Measurements from ENCODE around the gene MED27. TPM values are rescaled to one million over a fixed set of nuclear protein-coding genes. Genes with fewer than 3 reads are reported as not detected.

Gene MED27
- total RNA-seq, 2 donors from 2014 or later: 29.8 to 37.0 TPM

GRCh38 chr9:131840220-131840619 lies 239.4 kb downstream of the MED27 start:
- WGBS, 2 experiments (ENCODE audit: insufficient coverage in 1 of 2, insufficient read length in 1 of 2): 91 to 96% methylated on average over 4 to 7 of the region's 8 CpGs

GRCh38 chr9:131839281-131840084 lies 240.2 kb downstream of the MED27 start:
- Mint-ChIP-seq H3K36me3 (ENCODE audit: low read depth) (no peaks in the 10 kb centered on the region), H3K4me3 (no peak overlapping the region), H3K4me1 (peaks cover 2% of the 10 kb centered on the region), H3K27me3 (ENCODE audit: insufficient read depth) (peaks cover 2% of the 10 kb centered on the region), H3K9me3 (no peaks in the 10 kb centered on the region), H3K27ac (no peak overlapping the region)
- WGBS, 2 experiments (ENCODE audit: insufficient coverage in 1 of 2, insufficient read length in 1 of 2): 94 to 97% methylated on average over 11 to 22 of the region's 22 CpGs
- H3K9ac ChIP-seq (ENCODE audit: extremely low read depth, low read length, poor library complexity, severe bottlenecking): no peak overlapping the region
- no peaks in the 10 kb centered on the region for H3K36me3 ChIP-seq (ENCODE audit: control insufficient read depth, insufficient read depth, low read length)
- H3K9me3 ChIP-seq (ENCODE audit: control insufficient read depth, low read length): no peaks in the 10 kb centered on the region
- H3K4me3 ChIP-seq (ENCODE audit: low read length): no peak overlapping the region
- no peaks in the 10 kb centered on the region for H3K4me1 ChIP-seq (ENCODE audit: control insufficient read depth, insufficient read depth, low read length)
- H3K27me3 ChIP-seq (ENCODE audit: control insufficient read depth, insufficient read depth, low read length, poor library complexity, severe bottlenecking): no peaks in the 10 kb centered on the region
- no peak for TF ChIP-seq CTCF (conservative IDR thresholded peaks at IDR 0.05)
- DNase-seq: no peak
- no peak overlapping the region for H3K27ac ChIP-seq (ENCODE audit: low read depth, low read length)

More at GRCh38 chr9:131840220-131840619, 239.4 kb downstream of the MED27 start:
- no peak overlapping the region for H3K4me3 ChIP-seq (ENCODE audit: low read length)
- Mint-ChIP-seq H3K27me3 (ENCODE audit: insufficient read depth) (peaks cover 1% of the 10 kb centered on the region), H3K9me3 (no peaks in the 10 kb centered on the region), H3K4me3 (no peak overlapping the region), H3K4me1 (peaks cover 2% of the 10 kb centered on the region), H3K27ac (no peak overlapping the region), H3K36me3 (ENCODE audit: low read depth) (no peaks in the 10 kb centered on the region)
- no peaks in the 10 kb centered on the region for H3K27me3 ChIP-seq (ENCODE audit: control insufficient read depth, insufficient read depth, low read length, poor library complexity, severe bottlenecking)
- no peak for TF ChIP-seq CTCF (conservative IDR thresholded peaks at IDR 0.05)
- no peaks in the 10 kb centered on the region for H3K9me3 ChIP-seq (ENCODE audit: control insufficient read depth, low read length)
- H3K9ac ChIP-seq (ENCODE audit: extremely low read depth, low read length, poor library complexity, severe bottlenecking): no peak overlapping the region
- no peak for DNase-seq
- H3K27ac ChIP-seq (ENCODE audit: low read depth, low read length): no peak overlapping the region
- no peaks in the 10 kb centered on the region for H3K36me3 ChIP-seq (ENCODE audit: control insufficient read depth, insufficient read depth, low read length)
- no peaks in the 10 kb centered on the region for H3K4me1 ChIP-seq (ENCODE audit: control insufficient read depth, insufficient read depth, low read length)

GRCh38 chr9:131838530-131839280 lies 241.0 kb downstream of the MED27 start:
- H3K27ac ChIP-seq (ENCODE audit: low read depth, low read length): no peak overlapping the region
- peak; percentile 38 for TF ChIP-seq CTCF (conservative IDR thresholded peaks at IDR 0.05)
- H3K27me3 Mint-ChIP-seq (ENCODE audit: insufficient read depth): peaks cover 5% of the 10 kb centered on the region
- no peak overlapping the region for H3K4me3 Mint-ChIP-seq
- no peak overlapping the region for H3K4me3 ChIP-seq (ENCODE audit: low read length)
- peaks cover 2% of the 10 kb centered on the region for H3K4me1 Mint-ChIP-seq
- H3K36me3 Mint-ChIP-seq (ENCODE audit: low read depth): no peaks in the 10 kb centered on the region
- peak; percentile 74 for DNase-seq
- WGBS, 2 experiments (ENCODE audit: insufficient coverage in 1 of 2, insufficient read length in 1 of 2): 80 to 83% methylated on average over 8 to 22 of the region's 22 CpGs
- H3K9ac ChIP-seq (ENCODE audit: extremely low read depth, low read length, poor library complexity, severe bottlenecking): no peak overlapping the region
- no peaks in the 10 kb centered on the region for H3K4me1 ChIP-seq (ENCODE audit: control insufficient read depth, insufficient read depth, low read length)
- H3K36me3 ChIP-seq (ENCODE audit: control insufficient read depth, insufficient read depth, low read length): no peaks in the 10 kb centered on the region
- no peak overlapping the region for H3K27ac Mint-ChIP-seq
- H3K9me3 Mint-ChIP-seq: peaks cover 7% of the 10 kb centered on the region
- no peaks in the 10 kb centered on the region for H3K27me3 ChIP-seq (ENCODE audit: control insufficient read depth, insufficient read depth, low read length, poor library complexity, severe bottlenecking)
- no peaks in the 10 kb centered on the region for H3K9me3 ChIP-seq (ENCODE audit: control insufficient read depth, low read length)

Measured in endodermal cell (in vitro differentiated cells).